ENCODE data around the gene STK24. TPM values are rescaled to one million over a fixed set of nuclear protein-coding genes. Genes with fewer than 3 reads are reported as not detected.
A peak's percentile ranks its signal among the peaks of the same experiment; 100 is the strongest.

STK24 gene
- total RNA-seq, 2 donors from 2014 or later = 212 to 231 TPM

DNA sequence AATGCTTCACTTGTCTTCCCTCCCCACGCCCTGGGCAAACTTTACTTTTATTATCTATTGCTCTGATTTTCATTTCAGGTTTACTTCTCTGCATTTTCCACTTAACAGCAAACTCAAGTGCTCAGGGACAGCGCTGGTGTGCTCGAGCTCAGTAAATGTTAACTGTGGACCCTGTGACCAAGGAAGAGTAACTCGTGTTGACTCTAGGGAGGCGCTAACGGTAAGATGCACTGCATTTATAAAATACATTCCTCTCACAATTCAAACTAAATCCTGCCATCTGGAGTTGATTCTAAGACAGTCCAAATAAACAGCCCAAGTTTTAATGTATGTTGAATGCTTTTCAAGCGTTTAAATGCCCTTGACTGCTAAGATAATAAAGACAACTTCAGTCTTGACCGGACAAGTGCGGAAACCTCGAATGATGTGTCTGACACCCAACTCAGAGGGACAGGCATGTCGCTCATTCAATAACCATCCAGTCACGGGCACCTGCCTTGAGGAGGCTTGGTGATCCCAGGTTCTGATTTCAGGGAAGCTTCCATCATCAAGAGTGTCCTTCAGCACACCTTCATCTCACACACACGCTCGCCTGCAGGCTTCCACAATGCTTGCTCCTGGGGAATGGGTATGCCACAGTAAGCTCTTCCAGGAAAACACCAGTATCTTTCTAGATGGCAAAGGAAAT is 93.2 kb downstream of the STK24 start:
- H3K36me3 Mint-ChIP-seq (ENCODE audit: low read depth) = peaks cover 80% of the 10 kb centered on the region
- no peak for ATAC-seq (replicated peaks)
- H3K4me1 Mint-ChIP-seq = peaks cover 70% of the 10 kb centered on the region
- H3K27ac Mint-ChIP-seq = peak overlapping the region; percentile 97
- H3K27me3 Mint-ChIP-seq = no peaks in the 10 kb centered on the region
- H3K4me3 Mint-ChIP-seq = peak overlapping the region; percentile 78
- H3K9me3 Mint-ChIP-seq = no peaks in the 10 kb centered on the region

DNA sequence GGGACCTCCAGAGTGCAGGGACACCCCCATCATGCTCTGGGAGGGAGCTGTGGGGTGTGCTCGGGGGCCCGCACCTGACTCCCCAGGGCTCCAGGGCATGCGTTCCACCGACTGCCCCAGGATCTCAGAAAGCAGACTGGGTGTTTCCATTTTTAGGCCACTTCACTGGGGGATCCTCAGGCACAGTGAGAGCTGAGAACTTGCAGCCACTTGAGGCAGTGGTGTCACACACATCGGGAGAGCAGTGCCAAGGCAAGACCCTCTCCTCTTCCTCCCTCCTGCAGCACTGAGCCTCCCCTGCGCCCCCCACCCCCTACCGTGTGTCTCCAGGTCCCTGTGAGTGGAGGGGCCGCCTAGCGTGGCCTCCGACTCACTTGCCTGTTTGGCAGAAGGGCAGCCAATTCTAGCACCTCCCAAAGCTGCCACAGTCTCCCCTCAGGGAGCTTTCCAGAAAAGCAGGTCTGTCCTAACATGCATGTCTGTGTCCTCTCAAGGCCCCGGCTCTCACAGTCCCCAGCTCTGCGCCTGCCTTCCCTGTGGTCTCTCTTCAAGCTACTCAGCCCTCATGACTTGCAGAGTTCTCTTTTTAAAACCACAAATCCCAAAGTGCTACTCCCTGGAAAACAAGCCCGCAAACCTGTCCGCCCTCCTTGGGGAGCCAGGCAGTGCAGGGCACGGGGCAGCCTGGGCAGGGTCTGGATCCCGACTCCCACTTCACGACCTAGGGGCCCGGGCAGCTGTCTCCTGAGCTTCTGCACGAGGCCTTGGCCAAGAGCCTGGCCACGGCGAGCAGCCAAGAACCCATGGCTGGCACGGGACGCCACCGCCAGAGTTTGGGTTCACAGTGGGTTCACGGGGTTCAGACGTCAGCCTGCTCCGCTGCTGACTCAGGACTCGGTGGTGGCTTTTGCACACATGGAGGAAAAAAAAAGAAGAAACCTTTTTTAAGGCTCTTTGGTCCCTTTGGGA is 94.1 kb downstream of the STK24 start:
- ATAC-seq (replicated peaks) = no peak
- peak overlapping the region; percentile 78 for H3K4me3 Mint-ChIP-seq
- H3K27ac Mint-ChIP-seq = peak overlapping the region; percentile 97
- H3K9me3 Mint-ChIP-seq = no peaks in the 10 kb centered on the region
- peaks cover 82% of the 10 kb centered on the region for H3K36me3 Mint-ChIP-seq (ENCODE audit: low read depth)
- H3K27me3 Mint-ChIP-seq = no peaks in the 10 kb centered on the region
- H3K4me1 Mint-ChIP-seq = peaks cover 71% of the 10 kb centered on the region

DNA sequence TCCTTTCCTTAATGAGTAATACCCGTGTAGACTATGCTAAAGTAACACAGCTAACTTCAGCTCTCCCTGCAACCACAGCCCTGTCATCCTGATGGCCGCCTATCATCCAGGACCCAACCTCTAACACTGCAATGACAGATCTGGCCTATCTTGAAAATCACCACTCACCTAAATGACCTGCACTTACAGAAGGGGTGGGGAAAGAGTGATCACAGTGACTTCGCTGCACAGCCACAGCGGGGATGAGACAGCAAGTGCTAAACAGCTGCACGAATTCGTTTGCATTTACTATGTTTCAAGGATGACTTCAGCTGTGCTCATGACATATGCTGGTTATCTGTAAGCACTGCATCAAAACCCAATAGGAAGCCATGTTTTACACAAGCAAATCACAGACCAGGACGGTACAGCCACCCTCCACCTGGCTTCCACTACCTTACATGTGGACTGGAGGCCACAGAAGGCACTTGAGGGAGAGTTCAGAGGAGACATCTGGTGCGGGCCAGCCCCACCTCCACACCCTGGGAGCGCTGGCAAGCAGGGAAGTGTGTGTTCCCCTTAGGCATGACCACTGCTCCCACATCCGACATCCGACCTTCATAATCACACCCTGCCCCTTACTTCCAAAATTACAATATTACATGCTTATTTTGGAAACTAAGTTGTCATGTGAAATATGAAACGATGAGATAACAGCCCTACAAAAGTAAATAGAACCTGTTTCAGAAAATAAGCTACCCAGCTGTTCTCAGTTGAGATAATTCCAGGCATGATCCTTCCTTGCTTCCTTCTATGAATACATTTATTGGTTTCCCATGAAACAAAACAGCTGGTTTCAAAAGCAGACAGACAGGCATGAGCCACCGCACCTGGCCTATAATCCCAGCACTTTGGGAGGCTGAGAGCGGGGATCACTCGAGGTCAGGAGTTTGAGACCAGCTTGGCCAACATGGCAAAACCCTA is 95.7 kb downstream of the STK24 start:
- Mint-ChIP-seq H3K4me1 (peaks cover 74% of the 10 kb centered on the region), H3K4me3 (peak overlapping the region; percentile 59), H3K27me3 (no peaks in the 10 kb centered on the region), H3K36me3 (ENCODE audit: low read depth) (peaks cover 85% of the 10 kb centered on the region), H3K9me3 (no peaks in the 10 kb centered on the region), H3K27ac (peak overlapping the region; percentile 92)
- ATAC-seq (replicated peaks) = peak; percentile 64

DNA sequence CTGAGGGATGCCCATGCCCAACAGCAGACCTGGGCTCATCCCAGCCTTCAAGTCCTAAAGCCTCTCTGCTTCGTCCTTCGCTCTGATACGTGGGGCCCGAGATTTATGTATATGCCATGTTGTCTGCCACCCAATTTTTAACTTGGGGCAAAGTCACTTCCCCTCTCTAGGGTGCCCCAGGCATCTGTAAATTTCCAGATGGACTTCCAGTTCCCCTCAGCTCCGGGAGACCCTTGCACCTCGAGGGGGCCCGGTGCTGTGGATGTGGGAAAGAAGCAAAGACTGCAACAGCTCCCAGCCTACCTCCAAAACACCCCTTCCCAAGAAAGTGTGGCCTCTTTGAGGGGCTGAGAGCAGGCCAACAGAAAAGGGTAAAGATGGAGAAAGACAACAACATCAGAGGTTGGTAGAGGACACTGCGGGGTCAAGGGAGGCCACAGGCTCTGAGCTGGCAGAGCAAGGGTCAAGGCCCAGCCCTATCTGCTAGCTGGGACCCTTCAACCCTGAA is 97.4 kb downstream of the STK24 start:
- peak overlapping the region; percentile 71 for H3K4me3 Mint-ChIP-seq
- no peaks in the 10 kb centered on the region for H3K9me3 Mint-ChIP-seq
- H3K4me1 Mint-ChIP-seq = peaks cover 64% of the 10 kb centered on the region
- H3K27me3 Mint-ChIP-seq = no peaks in the 10 kb centered on the region
- peak overlapping the region; percentile 92 for H3K27ac Mint-ChIP-seq
- H3K36me3 Mint-ChIP-seq (ENCODE audit: low read depth) = peaks cover 90% of the 10 kb centered on the region
- ATAC-seq (replicated peaks) = no peak

DNA sequence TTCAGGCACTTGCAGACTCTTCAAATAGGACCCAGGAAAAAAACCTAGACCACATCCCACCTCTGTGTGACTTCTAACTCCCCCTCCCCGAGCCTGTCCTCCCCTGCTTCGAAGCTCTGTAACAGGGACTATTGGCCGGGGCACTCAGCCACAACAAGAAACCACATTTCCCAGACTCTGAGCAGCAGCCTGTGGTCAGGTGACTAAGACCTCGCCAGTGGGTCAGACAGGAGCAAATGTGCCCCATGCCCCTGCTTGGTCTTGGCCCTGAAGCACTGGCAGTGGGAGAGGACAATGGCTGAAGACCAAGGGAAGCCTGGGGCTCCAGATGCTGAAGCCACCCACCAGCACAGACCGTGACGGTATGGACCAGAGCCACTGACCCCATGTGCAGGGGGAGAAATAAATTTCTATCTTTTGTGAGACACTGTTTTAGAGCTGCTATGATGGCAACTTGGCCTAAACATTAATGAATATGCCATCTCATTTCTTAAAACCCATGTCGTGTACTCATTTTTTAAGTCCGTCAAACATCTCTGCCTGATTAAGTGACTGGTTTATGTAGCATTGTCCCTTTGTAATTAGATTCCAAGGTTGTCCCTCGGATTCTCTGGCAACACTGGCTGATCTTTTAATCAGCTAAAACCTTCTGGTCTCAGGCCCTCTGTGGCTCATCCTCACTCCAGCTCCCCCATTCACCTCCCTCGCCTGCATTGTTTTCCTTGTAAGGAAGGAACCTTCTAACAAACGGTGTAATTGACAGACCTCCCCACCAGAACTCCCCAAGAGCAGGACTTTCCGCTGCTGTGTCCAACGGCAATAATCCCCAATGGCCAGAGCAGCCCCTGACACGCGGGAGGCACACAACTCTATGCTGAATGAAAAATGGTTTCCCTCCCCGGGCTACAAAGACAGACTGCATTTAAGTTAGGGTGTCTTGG is 98.4 kb downstream of the STK24 start:
- Mint-ChIP-seq H3K9me3 (no peaks in the 10 kb centered on the region), H3K4me1 (peaks cover 54% of the 10 kb centered on the region), H3K4me3 (peak overlapping the region; percentile 71), H3K27me3 (no peaks in the 10 kb centered on the region), H3K36me3 (ENCODE audit: low read depth) (peaks cover 90% of the 10 kb centered on the region), H3K27ac (peak overlapping the region; percentile 92)
- peak; percentile 31 for ATAC-seq (replicated peaks)

DNA sequence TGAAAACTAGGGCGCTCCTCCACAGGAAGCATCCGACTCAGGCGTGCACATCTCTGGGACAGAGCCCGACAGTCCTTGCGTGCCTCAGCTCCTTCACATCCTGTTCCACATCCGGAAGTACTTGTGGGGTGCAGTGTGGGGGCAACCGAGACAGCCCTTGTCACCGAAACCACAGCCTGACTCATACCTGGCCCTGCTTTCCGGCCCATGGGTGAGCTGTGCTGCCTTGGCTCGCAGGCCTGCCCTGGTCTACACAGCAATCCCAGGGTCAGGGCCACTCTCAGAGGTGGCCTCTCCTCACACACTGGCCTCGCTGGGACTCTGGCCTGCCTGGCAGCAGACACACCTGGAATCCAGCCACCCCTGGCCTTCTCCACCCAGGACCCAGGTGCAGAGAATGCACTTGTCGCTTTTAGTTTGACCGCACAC is 100.4 kb downstream of the STK24 start:
- Mint-ChIP-seq H3K4me3 (peak overlapping the region; percentile 71), H3K9me3 (no peaks in the 10 kb centered on the region), H3K36me3 (ENCODE audit: low read depth) (peaks cover 90% of the 10 kb centered on the region), H3K27ac (peak overlapping the region; percentile 92), H3K4me1 (peaks cover 55% of the 10 kb centered on the region), H3K27me3 (no peaks in the 10 kb centered on the region)
- peak; percentile 78 for ATAC-seq (replicated peaks)

DNA sequence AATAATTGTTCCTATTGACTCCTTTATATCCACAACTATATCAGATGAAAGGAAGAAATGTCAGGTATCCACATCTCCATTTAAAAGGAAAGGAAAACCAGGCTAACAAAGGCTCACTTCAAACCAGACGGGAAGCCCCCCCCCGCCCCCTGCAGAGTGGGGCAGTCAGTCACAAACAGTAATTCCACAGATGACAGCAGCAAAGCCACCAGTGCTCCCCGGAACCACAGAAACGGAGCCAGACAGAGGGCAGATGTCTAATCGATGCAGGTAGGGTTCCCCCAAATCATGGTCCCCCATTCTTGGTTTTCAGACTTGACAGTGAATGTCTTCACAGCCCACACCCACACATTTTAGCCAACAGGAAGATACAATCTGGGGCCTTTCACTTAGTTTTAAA is 100.8 kb downstream of the STK24 start:
- Mint-ChIP-seq H3K4me1 (peaks cover 54% of the 10 kb centered on the region), H3K9me3 (no peaks in the 10 kb centered on the region), H3K4me3 (peak overlapping the region; percentile 71), H3K27ac (peak overlapping the region; percentile 92), H3K27me3 (no peaks in the 10 kb centered on the region), H3K36me3 (ENCODE audit: low read depth) (peaks cover 90% of the 10 kb centered on the region)
- ATAC-seq (replicated peaks) = peak; percentile 50

DNA sequence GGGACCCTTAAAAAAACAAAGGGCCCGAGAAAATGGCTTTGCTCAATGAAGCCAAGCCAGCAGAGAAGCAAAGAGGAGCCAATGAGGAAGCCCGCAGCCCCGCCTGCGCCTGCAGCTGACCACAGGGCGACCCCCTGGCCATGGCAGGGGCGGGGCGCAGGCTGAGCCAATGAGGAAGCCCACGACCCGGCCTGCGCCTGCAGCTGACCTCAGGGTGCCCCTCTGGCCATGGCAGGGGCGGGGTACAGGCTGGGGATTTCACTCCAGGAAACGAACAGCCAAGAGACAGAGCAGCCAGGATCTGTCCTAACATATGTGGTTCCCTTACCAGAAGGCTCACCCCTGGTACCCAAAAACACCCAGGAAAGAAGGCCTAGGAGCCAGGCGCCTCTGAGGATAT is 101.4 kb downstream of the STK24 start:
- no peak overlapping the region for H3K27ac Mint-ChIP-seq
- H3K36me3 Mint-ChIP-seq (ENCODE audit: low read depth) = peaks cover 92% of the 10 kb centered on the region
- ATAC-seq (replicated peaks) = no peak

DNA sequence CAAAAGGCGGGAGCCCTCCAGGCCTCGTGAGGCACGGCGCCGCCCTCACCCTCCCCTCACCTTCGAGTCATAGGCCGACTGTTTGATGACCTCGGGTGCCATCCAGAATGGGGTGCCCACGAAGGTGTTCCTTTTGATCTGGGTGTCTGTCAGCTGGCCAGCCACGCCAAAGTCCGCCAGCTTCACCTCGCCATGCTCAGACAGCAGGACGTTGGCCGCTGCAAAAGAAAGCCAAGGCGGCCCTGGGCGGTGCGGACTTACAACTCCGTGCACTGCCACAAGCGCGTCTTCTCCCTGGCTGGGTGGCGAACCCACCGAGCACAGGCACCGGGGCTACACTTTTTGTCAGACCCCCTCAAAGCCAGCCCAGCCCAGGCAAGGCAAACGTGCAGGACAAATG is 102.1 kb downstream of the STK24 start:
- Mint-ChIP-seq H3K36me3 (ENCODE audit: low read depth) (peaks cover 97% of the 10 kb centered on the region), H3K4me3 (no peak overlapping the region), H3K9me3 (no peaks in the 10 kb centered on the region), H3K27me3 (no peaks in the 10 kb centered on the region), H3K4me1 (peaks cover 52% of the 10 kb centered on the region), H3K27ac (no peak overlapping the region)
- ATAC-seq (replicated peaks) = no peak

More for the DNA sequence above, 101.4 kb downstream of the STK24 start:
- Mint-ChIP-seq H3K27me3 (no peaks in the 10 kb centered on the region), H3K4me3 (peak overlapping the region; percentile 71), H3K9me3 (no peaks in the 10 kb centered on the region), H3K4me1 (peaks cover 52% of the 10 kb centered on the region)

DNA sequence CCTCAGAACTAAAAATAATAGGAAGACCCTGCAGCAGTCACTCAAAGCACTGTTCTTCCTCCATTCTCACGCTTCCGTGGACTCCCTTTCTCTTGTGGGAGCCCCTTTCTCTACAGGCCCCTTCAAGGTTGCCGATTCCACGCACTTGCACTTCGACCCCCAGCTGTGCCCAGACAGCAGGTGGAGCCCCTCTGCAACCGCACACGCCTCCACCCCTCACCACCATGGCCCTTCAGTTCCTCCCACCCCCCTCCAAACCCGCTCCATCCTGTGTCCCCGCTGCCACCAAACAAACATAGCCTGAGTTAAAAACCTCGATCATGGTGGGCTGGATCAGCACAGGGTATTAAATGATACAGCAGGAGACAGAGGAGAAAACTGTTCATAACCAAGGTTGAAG is 102.6 kb downstream of the STK24 start:
- Mint-ChIP-seq H3K27me3 (no peaks in the 10 kb centered on the region), H3K4me1 (peaks cover 47% of the 10 kb centered on the region), H3K36me3 (ENCODE audit: low read depth) (peaks cover 95% of the 10 kb centered on the region), H3K27ac (peak overlapping the region; percentile 68), H3K4me3 (no peak overlapping the region), H3K9me3 (no peaks in the 10 kb centered on the region)
- no peak for ATAC-seq (replicated peaks)

DNA sequence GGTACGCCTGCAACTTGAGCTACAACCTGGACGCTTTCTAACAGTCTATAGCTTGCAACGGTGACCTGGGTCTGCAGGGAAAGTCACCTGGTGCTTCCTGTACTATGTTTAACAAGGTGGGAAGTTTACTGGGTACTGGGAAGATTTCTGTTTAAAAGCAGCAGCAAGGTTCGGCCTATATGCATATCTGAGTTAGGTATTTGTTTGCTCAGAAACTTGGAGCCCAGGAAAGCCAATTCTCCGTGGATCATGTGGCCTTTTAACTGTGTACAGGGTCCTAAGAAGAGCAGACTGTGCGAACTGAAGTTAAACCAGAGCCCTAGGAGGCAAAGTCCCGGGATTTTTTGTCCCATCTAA is 103.1 kb downstream of the STK24 start:
- Mint-ChIP-seq H3K9me3 (no peaks in the 10 kb centered on the region), H3K36me3 (ENCODE audit: low read depth) (peaks cover 95% of the 10 kb centered on the region), H3K4me1 (peaks cover 44% of the 10 kb centered on the region), H3K4me3 (no peak overlapping the region), H3K27ac (peak overlapping the region; percentile 68), H3K27me3 (no peaks in the 10 kb centered on the region)
- no peak for ATAC-seq (replicated peaks)

DNA sequence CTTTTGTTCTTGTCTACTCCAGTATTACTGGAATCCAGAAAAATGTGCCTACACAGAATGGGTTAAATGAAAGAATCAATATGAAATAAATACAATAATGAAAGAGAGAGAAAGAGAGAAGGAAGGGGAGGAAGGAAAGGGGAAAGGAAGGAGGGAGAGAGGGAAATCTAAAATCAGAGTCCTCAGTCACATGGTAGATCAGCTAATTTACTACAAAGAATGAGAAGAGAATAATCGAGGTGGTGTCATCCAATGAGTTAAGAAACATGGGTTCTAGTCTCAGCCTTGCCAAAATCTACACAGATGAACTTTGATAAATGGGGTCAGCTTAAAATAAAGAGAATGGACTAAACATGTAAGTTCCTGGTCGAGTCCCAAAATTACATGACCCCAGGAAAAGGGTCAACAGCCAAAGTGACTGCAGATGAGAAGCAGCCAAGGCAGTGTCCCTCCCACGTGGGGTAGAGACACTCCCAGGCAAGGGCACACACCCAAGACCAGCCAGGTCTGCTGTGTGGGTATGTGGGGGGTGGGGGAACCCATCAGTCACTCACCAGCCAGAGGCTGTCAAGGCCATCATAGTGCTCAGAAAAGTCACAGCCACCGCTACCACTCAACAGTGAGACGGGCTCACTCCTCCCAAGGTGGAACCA is 103.6 kb downstream of the STK24 start:
- peaks cover 95% of the 10 kb centered on the region for H3K36me3 Mint-ChIP-seq (ENCODE audit: low read depth)
- H3K4me1 Mint-ChIP-seq = peaks cover 42% of the 10 kb centered on the region

DNA sequence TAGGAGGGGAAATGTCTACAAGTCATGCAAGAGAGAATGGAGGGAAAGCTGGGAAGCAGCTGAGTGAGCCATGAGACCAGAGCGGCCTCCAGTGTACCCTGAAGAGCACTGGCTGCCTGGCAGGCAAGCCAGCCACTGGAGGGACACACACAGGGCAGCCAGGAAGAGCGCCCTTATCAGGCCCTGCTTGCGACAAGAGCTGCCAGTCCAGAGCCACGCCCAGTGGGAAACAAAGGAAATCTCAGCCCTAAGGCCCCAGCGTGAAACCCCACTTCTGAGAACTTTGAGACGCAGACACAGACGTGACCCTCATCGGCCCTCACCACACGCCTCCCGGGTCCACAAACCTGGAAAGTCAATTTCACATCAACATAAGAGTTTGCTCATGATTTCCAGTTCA is 105.0 kb downstream of the STK24 start:
- H3K9me3 Mint-ChIP-seq = no peaks in the 10 kb centered on the region
- H3K4me1 Mint-ChIP-seq = peaks cover 35% of the 10 kb centered on the region
- peak overlapping the region; percentile 89 for H3K27ac Mint-ChIP-seq
- H3K4me3 Mint-ChIP-seq = no peak overlapping the region
- H3K27me3 Mint-ChIP-seq = no peaks in the 10 kb centered on the region
- H3K36me3 Mint-ChIP-seq (ENCODE audit: low read depth) = peaks cover 95% of the 10 kb centered on the region
- no peak for ATAC-seq (replicated peaks)

More for the DNA sequence above, 103.6 kb downstream of the STK24 start:
- Mint-ChIP-seq H3K9me3 (no peaks in the 10 kb centered on the region), H3K27ac (peak overlapping the region; percentile 89), H3K27me3 (no peaks in the 10 kb centered on the region), H3K4me3 (no peak overlapping the region)
- no peak for ATAC-seq (replicated peaks)

Measured in activated T-helper 17 cell treated with anti-CD3 and anti-CD28 coated beads, Interleukin-2, amount 50 U/mL, for 72 hours (primary cell).